ENCODE measurements around the gene HSD11B1L.
"Not testable (repeated sequence)": the region's sequence is repeated elsewhere in the genome, so short reads cannot be mapped to it uniquely, and the experiment has no call there.

Gene HSD11B1L

DNA sequence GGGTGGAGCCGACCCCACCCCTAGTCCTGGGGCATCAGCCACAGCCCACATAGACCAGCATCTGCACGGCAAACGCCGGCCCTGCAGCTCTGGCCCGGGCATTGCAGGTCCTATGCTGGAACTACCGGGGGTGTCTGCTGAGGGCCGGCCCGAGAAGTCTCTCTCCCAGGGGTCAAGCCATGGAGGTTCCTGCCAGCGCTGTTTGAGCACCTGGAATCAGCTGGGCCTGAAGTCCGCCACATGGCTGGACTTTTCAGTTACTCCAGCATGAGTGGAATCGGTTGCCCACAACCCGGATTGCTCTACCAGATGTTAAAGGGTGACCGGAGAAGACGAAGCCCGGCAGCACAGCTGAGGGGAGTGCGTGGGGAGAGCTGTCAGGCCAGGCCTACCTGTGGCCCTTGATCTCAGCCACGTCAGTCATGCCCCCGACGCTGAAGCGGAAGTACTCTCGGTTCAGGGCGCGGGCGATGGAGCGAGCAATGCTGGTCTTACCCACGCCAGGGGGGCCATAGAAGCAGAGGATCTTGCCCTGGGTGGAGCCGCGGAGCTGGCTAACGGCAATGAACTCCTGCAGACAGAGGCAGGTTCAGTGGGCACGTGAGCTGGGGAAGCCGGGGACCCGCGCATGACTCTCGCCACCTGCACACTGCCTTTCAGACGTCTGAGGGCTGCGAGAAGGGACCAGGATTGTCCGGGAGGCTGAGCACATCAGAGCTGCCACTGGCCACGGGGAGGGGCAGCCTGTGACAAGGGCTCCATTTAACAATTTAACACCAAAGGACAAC, 18.0 kb downstream of the HSD11B1L start:
- no peak for DNase-seq (ENCODE audit: low read depth)
- in situ Hi-C loops (cut with HindIII; ENCODE audit: low sequenced_read_pairs) = no loop called here
- H3K4me3 ChIP-seq (ENCODE audit: low read depth, low read length) = no peak overlapping the region
- TF ChIP-seq CTCF (IDR thresholded peaks at IDR 0.05; ENCODE audit: low read depth, low read length, missing control alignments) = no peak

DNA sequence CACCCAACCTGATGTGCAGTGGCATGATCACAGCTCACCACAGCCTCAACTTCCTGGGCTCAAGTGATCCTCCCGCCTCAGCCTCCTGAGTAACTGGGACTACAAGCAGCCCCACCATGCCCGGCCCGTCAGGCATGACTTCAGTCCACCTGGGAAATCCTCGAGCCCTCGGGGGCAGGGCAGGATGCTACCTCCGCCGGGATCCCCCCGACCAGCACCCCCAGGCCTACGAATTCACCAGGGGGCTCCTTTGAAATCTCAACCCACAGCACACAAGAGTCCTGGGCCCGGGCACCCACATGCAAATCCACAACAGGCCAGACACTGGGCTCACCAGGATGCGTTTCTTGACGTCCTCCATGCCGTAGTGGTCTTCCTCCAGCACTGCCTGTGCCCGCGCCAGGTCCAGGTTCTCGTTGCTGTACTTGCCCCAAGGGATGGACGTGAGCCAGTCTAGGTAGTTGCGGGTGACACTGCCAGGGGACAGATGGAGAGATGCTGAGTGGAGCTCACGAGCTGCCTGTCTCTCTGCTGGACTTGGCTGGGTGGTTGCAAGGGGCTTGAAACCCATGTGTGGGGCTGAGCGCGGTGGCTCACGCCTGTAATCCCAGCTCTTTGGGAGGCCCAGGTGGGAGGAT, 19.7 kb downstream of the HSD11B1L start:
- TF ChIP-seq CTCF (IDR thresholded peaks at IDR 0.05; ENCODE audit: low read depth, low read length, missing control alignments) = no peak
- no peak for DNase-seq (ENCODE audit: low read depth)
- in situ Hi-C loops (cut with HindIII; ENCODE audit: low sequenced_read_pairs) = no loop called here
- no peak overlapping the region for H3K4me3 ChIP-seq (ENCODE audit: low read depth, low read length)

- DNase-seq (ENCODE audit: low read depth); in situ Hi-C loops (cut with HindIII; ENCODE audit: low sequenced_read_pairs); H3K4me3 ChIP-seq (ENCODE audit: low read depth, low read length): not testable (repeated sequence)
Measured at GRCh38 chr19:5702053-5702410, 21.2 kb downstream of the HSD11B1L start.

GRCh38 chr19:5703819-5704818, 23.3 kb downstream of the HSD11B1L start:
- H3K4me3 ChIP-seq (ENCODE audit: low read depth, low read length) = no peak overlapping the region
- TF ChIP-seq CTCF (IDR thresholded peaks at IDR 0.05; ENCODE audit: low read depth, low read length, missing control alignments) = no peak
- in situ Hi-C loops (cut with HindIII; ENCODE audit: low sequenced_read_pairs) = no loop called here
- no peak for DNase-seq (ENCODE audit: low read depth)

GRCh38 chr19:5705552-5705951, 24.7 kb downstream of the HSD11B1L start:
- in situ Hi-C loops (cut with HindIII; ENCODE audit: low sequenced_read_pairs) = no loop called here
- H3K4me3 ChIP-seq (ENCODE audit: low read depth, low read length) = no peak overlapping the region
- TF ChIP-seq CTCF (IDR thresholded peaks at IDR 0.05; ENCODE audit: low read depth, low read length, missing control alignments) = no peak
- DNase-seq (ENCODE audit: low read depth) = no peak

DNA sequence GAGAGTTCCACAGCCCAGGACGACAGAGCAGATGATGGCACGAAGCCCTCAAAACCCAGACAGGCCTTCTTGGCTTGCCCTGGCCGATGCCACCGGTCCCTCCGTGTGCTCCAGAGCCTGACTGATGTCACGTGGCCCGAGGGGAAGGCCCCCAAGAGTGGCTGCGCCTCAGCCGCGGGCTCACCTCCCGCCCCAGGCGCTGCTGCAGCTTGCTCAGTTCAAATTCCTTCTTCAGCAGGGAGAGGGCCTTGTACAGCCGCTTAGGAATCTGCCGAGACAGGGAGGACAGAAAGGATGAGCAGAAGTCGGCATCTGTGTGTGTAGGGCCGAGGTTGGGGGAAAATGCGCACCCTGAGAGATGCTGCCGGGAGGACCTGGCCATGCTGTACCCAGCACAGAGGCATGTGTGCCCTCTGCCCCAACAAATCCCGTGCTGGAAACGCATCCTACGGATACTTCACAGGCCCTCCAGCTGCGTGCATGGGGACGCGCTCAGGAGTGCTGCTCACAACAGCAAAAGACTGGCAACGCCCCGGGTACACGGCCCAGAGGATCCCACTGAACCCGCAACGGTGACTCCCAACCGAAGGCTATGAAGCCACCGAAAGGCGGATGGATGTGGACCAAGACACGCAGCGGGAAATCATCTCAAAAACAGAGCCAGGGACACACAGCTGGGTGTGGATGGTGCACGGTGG, 26.2 kb downstream of the HSD11B1L start:
- TF ChIP-seq CTCF (IDR thresholded peaks at IDR 0.05; ENCODE audit: low read depth, low read length, missing control alignments) = no peak
- DNase-seq (ENCODE audit: low read depth) = no peak
- in situ Hi-C loops (cut with HindIII; ENCODE audit: low sequenced_read_pairs) = no loop called here

More for the DNA sequence above, 26.2 kb downstream of the HSD11B1L start:
- H3K4me3 ChIP-seq (ENCODE audit: low read depth, low read length) = no peak overlapping the region

All from astrocyte of the cerebellum (primary cell).